K562 (cell line): ENCODE results near the gene CORO2A. TPM values are rescaled to one million over a fixed set of nuclear protein-coding genes. Genes with fewer than 3 reads are reported as not detected.

Source experiments
- ARID3A ChIP-seq: IDR thresholded peaks from 2 replicates; pipeline ENCODE4 v1.6.1; 2012; ENCODE audit warnings: low read depth, low read length, improper control_type of control experiment, borderline replicate concordance
- BCOR ChIP-seq: fragments of 450-650 bp; IDR thresholded peaks from 2 replicates; pipeline ENCODE4 v1.6.1; 2016
- CBX5 ChIP-seq: IDR thresholded peaks from 2 replicates; pipeline ENCODE4 v1.6.1; 2014; ENCODE audit warnings: low read depth, borderline replicate concordance
- CHD2 ChIP-seq: IDR thresholded peaks from 2 replicates; pipeline ENCODE4 v1.6.1; 2011; ENCODE audit warnings: low read depth, low read length
- FOXP4 ChIP-seq: sonication (generic); formaldehyde crosslinking; IDR thresholded peaks from 2 replicates; pipeline ENCODE4 v1.8.0; 2022; ENCODE audit warnings: mild to moderate bottlenecking, missing genetic modification reagents, borderline replicate concordance
- JUND ChIP-seq, 2 experiments: IDR thresholded peaks; 2 replicates in 1 of 2; 3 replicates in 1 of 2; pipeline ENCODE4 v1.6.1; 2011; ENCODE audit warnings: borderline replicate concordance in 2 of 2, low read depth in 2 of 2, low read length in 2 of 2, improper control_type of control experiment in 1 of 2, missing biosample characterization in 1 of 2, missing genetic modification characterization in 1 of 2, missing genetic modification reagents in 1 of 2
- KLF1 ChIP-seq: fragments of 450-650 bp; IDR thresholded peaks from 2 replicates; pipeline ENCODE4 v1.6.1; 2016; ENCODE audit warnings: missing genetic modification characterization, missing compliant biosample characterization
- MLLT1 ChIP-seq, 2 experiments: fragments of 450-650 bp; IDR thresholded peaks; 2 replicates each; pipeline ENCODE4 v1.6.1; 2016
- MTA2 ChIP-seq: fragments of 450-650 bp; IDR thresholded peaks from 2 replicates; pipeline ENCODE4 v1.6.1; 2016; ENCODE audit warnings: low read depth
- PATZ1 ChIP-seq: fragments of 250-450 bp; sonication (Bioruptor Pico); IDR thresholded peaks from 2 replicates; pipeline ENCODE4 v1.5.0; 2020; ENCODE audit warnings: mild to moderate bottlenecking, borderline replicate concordance
- POLR2B ChIP-seq: fragments of 450-650 bp; IDR thresholded peaks from 2 replicates; pipeline ENCODE4 v1.6.1; 2018; ENCODE audit warnings: low read depth; ENCODE audit not compliant: partially characterized antibody
- RUNX1 ChIP-seq: sonication (generic); IDR thresholded peaks from 2 replicates; pipeline ENCODE4 v1.6.1; 2016; ENCODE audit warnings: antibody characterized with exemption, low read depth
- SMARCA4 ChIP-seq: fragments of 450-650 bp; IDR thresholded peaks from 2 replicates; pipeline ENCODE4 v1.6.1; 2016
- SMC3 ChIP-seq: conservative IDR thresholded peaks from 2 replicates; pipeline ENCODE4 v1.6.1; 2011; ENCODE audit warnings: low read depth, low read length, improper control_type of control experiment; ENCODE audit not compliant: insufficient read depth
- SRSF7 ChIP-seq: fragments of 200-400 bp; formaldehyde crosslinking; optimal IDR thresholded peaks from 2 replicates; pipeline ENCODE3; 2017; ENCODE audit warnings: mild to moderate bottlenecking, low read depth, low read length
- VEZF1 ChIP-seq: fragments of 200-800 bp; sonication (Bioruptor generic); IDR thresholded peaks from 2 replicates; pipeline ENCODE4 v1.6.1; 2017; ENCODE audit warnings: missing genetic modification characterization, missing compliant biosample characterization
- ZBTB43 ChIP-seq: sonication (generic); formaldehyde crosslinking; IDR thresholded peaks from 2 replicates; pipeline ENCODE4 v1.8.0; 2023; ENCODE audit warnings: mild to moderate bottlenecking, missing genetic modification reagents
- ZNF431 ChIP-seq: sonication (generic); formaldehyde crosslinking; IDR thresholded peaks from 2 replicates; pipeline ENCODE4 v1.8.0; 2022; ENCODE audit warnings: mild to moderate bottlenecking, missing genetic modification reagents
- polyA plus RNA-seq, 8 experiments: library from polyadenylated mRNA; depleted of rRNA in 4 of 8; stranded (reverse) in 5 of 8; unstranded in 3 of 8; fragments of >200 nt; fragmentation: Nextera tagmentation in 2 of 8; fragmentation: Illumina TruSeq in 1 of 8; extraction: Ambion mirVana in 2 of 8; extraction: Trizol in 1 of 8; gene quantifications; 2 replicates each; pipeline versions ENCODE4 v1.2.1 to v1.2.3, GENCODE V29; 2011 to 2014; ENCODE audit warnings: inconsistent platforms in 1 of 8, missing spikeins in 1 of 8
- total RNA-seq, 7 experiments: library from RNA; depleted of rRNA in 6 of 7; stranded (reverse); fragments of >200 nt in 6 of 7; fragmentation: Illumina TruSeq in 2 of 7; extraction: Trizol in 2 of 7; gene quantifications; 2 replicates each; pipeline versions ENCODE4 v1.2.1 to v1.2.3, GENCODE V29; 2011 to 2021; ENCODE audit warnings: low replicate concordance in 1 of 7

CORO2A gene
- total and polyA plus RNA-seq, 9 of the 15 experiments (the other 6 are each of a cell fraction or from before 2014, with no cell fraction given) = 9.5 to 26.6 (median 18.0) TPM

- no peak for TF ChIP-seq PATZ1
- TF ChIP-seq RUNX1 = peak; percentile 94
- TF ChIP-seq FOXP4 (CRISPR knock-in tag) = no peak
- no peak for TF ChIP-seq CBX5
- TF ChIP-seq SRSF7 = no peak
- TF ChIP-seq VEZF1 (CRISPR knock-in tag) = peak; percentile 49
- TF ChIP-seq BCOR = peak; percentile 74
- TF ChIP-seq CHD2 = peak; percentile 33; the same call in 1 of the 2 replicates
- no peak for TF ChIP-seq ZBTB43 (CRISPR knock-in tag)
- peak; percentile 19; the same call in 1 of the 2 replicates for TF ChIP-seq SMC3
- peak; percentile 97 for TF ChIP-seq SMARCA4
- TF ChIP-seq ARID3A = peak; percentile 92; the same call in 1 of the 2 replicates
- TF ChIP-seq KLF1 (tag) = no peak
- peak in 1 of 2 experiments; percentile 91; a peak in 2 of 4 replicates for TF ChIP-seq MLLT1 (IDR thresholded peaks at IDR 0.05)
- no peak for TF ChIP-seq POLR2B
- peak; percentile 58; the same call in 1 of the 2 replicates for TF ChIP-seq JUND (IDR thresholded peaks at IDR 0.05; ENCODE audit: borderline replicate concordance, low read depth, low read length)
- TF ChIP-seq JUND (tag; IDR thresholded peaks at IDR 0.05; ENCODE audit: borderline replicate concordance, low read depth, low read length) = peak; percentile 47; the same call in 1 of the 3 replicates
- peak; percentile 95 for TF ChIP-seq MTA2
- TF ChIP-seq ZNF431 (CRISPR knock-in tag) = no peak
Measured at GRCh38 chr9:98225015-98225442, 32.6 kb upstream of the CORO2A start (continued).
